Ishikawa (cell line): ENCODE data around the gene BMF.

Source experiments
- CEBPB ChIP-seq: IDR thresholded peaks from 2 replicates; pipeline ENCODE4 v1.6.1; 2012
- CREB1 ChIP-seq: IDR thresholded peaks from 2 replicates; pipeline ENCODE4 v1.6.1; 2012; ENCODE audit warnings: low read depth
- EGR1 ChIP-seq: IDR thresholded peaks from 2 replicates; pipeline ENCODE4 v1.6.1; 2012
- EP300 ChIP-seq: IDR thresholded peaks from 2 replicates; pipeline ENCODE4 v1.6.1; 2012; ENCODE audit warnings: borderline replicate concordance
- FOXM1 ChIP-seq: IDR thresholded peaks from 2 replicates; pipeline ENCODE4 v1.6.1; 2012; ENCODE audit warnings: low read depth, borderline replicate concordance
- MAX ChIP-seq: IDR thresholded peaks from 2 replicates; pipeline ENCODE4 v1.6.1; 2012
- NFIC ChIP-seq: IDR thresholded peaks from 2 replicates; pipeline ENCODE4 v1.6.1; 2012
- RAD21 ChIP-seq: IDR thresholded peaks from 2 replicates; pipeline ENCODE4 v1.6.1; 2012; ENCODE audit warnings: low read depth
- REST ChIP-seq: IDR thresholded peaks from 2 replicates; pipeline ENCODE4 v1.6.1; 2012; ENCODE audit warnings: low read depth, mild to moderate bottlenecking
- TAF1 ChIP-seq: IDR thresholded peaks from 2 replicates; pipeline ENCODE4 v1.6.1; 2012; ENCODE audit warnings: low read depth, mild to moderate bottlenecking
- TCF12 ChIP-seq: IDR thresholded peaks from 2 replicates; pipeline ENCODE4 v1.6.1; 2012; ENCODE audit warnings: low read depth
- TEAD4 ChIP-seq: IDR thresholded peaks from 2 replicates; pipeline ENCODE4 v1.6.1; 2012
- USF1 ChIP-seq: IDR thresholded peaks from 2 replicates; pipeline ENCODE4 v1.6.1; 2012
- YY1 ChIP-seq: IDR thresholded peaks from 2 replicates; pipeline ENCODE4 v1.6.1; 2012; ENCODE audit warnings: low read depth
- ZBTB7A ChIP-seq: IDR thresholded peaks from 2 replicates; pipeline ENCODE4 v1.6.1; 2012; ENCODE audit warnings: low read depth

BMF gene

GRCh38 chr15:40070608-40071218 is 38.0 kb downstream of the BMF start:
- TF ChIP-seq ZBTB7A (no peak), NFIC (no peak), TAF1 (no peak), YY1 (no peak), TEAD4 (no peak), RAD21 (no peak), REST (no peak), TCF12 (no peak), FOXM1 (no peak)

- TF ChIP-seq NFIC (no peak), REST (no peak), TAF1 (no peak), EGR1 (no peak), TCF12 (no peak), ZBTB7A (no peak), USF1 (no peak), CREB1 (no peak)
Observed at GRCh38 chr15:40070166-40070557, 38.5 kb downstream of the BMF start.

GRCh38 chr15:40069178-40070165 is 39.2 kb downstream of the BMF start:
- TF ChIP-seq EGR1 (no peak; the same call in 1 of the 2 replicates), FOXM1 (peak; percentile 79), USF1 (peak; percentile 59), CREB1 (peak; percentile 25; the same call in 1 of the 2 replicates), TEAD4 (peak; percentile 72), REST (no peak), YY1 (peak; percentile 50), EP300 (peak; percentile 96), TAF1 (no peak), TCF12 (peak; percentile 98), MAX (peak; percentile 93), CEBPB (peak; percentile 56; the same call in 1 of the 2 replicates), RAD21 (peak; percentile 40; the same call in 1 of the 2 replicates), ZBTB7A (no peak), NFIC (peak; percentile 100)

GRCh38 chr15:40067921-40068624 is 40.6 kb downstream of the BMF start:
- TF ChIP-seq NFIC (0 out of 2 replicates have a peak, but pooled peaks have one; percentile 11), MAX (no peak), REST (no peak), CREB1 (no peak)
